HCT116 (cell line): ENCODE measurements around the gene AGBL1. TPM values are rescaled to one million over a fixed set of nuclear protein-coding genes. Genes with fewer than 3 reads are reported as not detected.

ENCODE experiments used
- ATAC-seq: fragments of 200-7000 bp; cut with Tn5 transposase; 2 replicates; pipeline ENCODE4 v1.9.1; 2020; ENCODE audit warnings: mild to moderate bottlenecking, moderate library complexity
- BruUV-seq: library from RNA; stranded (reverse); fragments of 400-500 nt; replicated peaks from 2 replicates; lab custom pipeline; 2021; lab: Mats Ljungman, UMichigan
- CTCF ChIA-PET: fragments of 300-600 bp; sonication (Branson Sonifier 250); formaldehyde crosslinking; loops from one replicate; lab custom pipeline; 2021; ENCODE audit warnings: antibody characterized with exemption; lab: Charles Lee
- POLR2A ChIA-PET: fragments of 300-600, 350-600 bp; sonication (Branson Sonifier 250); formaldehyde crosslinking; loops from one replicate; lab custom pipeline; 2021; ENCODE audit warnings: antibody characterized with exemption; lab: Charles Lee
- RAD21 ChIA-PET, 2 experiments: fragments of 300-600 bp; sonication (Branson Sonifier 250); formaldehyde crosslinking; loops; one replicate each; lab custom pipeline; 2023; ENCODE audit warnings: low total read pairs in 2 of 2; ENCODE audit not compliant: uncharacterized antibody in 2 of 2, unreplicated experiment in 2 of 2, low non-redundant PET in 1 of 2; lab: Charles Lee
- DNase-seq: peaks from one replicate; pipeline ENCODE4 v3.0.0-alpha.2; 2010; ENCODE audit warnings: low read depth, low spot score
- H2AFZ ChIP-seq: fragments of 200-600 bp; shearing (Covaris generic), sonication (generic); 2 replicates; pipeline ENCODE4 v1.6.1; 2017; ENCODE audit warnings: low read depth, mixed run types, mixed read lengths, antibody characterized with exemption, low read length; ENCODE audit not compliant: poor library complexity, severe bottlenecking
- H3K27ac ChIP-seq: 2 replicates; pipeline ENCODE4 v1.5.1; 2012; ENCODE audit warnings: low read depth, low read length
- H3K27me3 ChIP-seq: fragments of 200-600 bp; sonication (generic); 2 replicates; pipeline ENCODE4 v1.6.1; 2016; ENCODE audit warnings: mixed run types, low read length, mixed read lengths; ENCODE audit not compliant: insufficient read depth
- H3K36me3 ChIP-seq, 2 experiments: fragments of 200-500 bp in 1 of 2; fragments of 200-600 bp in 1 of 2; sonication (Bioruptor generic) in 1 of 2; sonication (generic) in 1 of 2; 2 replicates each; pipeline versions ENCODE4 v1.5.1 to v1.6.1; 2014 to 2016; ENCODE audit warnings: low read length in 2 of 2, inconsistent platforms in 1 of 2, mixed read lengths in 1 of 2, mixed run types in 1 of 2; ENCODE audit not compliant: insufficient read depth in 2 of 2, control insufficient read depth in 1 of 2
- H3K4me1 ChIP-seq, 2 experiments: fragments of 200-600 bp in 1 of 2; sonication (generic) in 1 of 2; 2 replicates each; pipeline versions ENCODE4 v1.5.1 to v1.6.1; 2012 to 2017; ENCODE audit warnings: low read length in 2 of 2, inconsistent platforms in 1 of 2, mild to moderate bottlenecking in 1 of 2, mixed read lengths in 1 of 2, mixed run types in 1 of 2, moderate library complexity in 1 of 2; ENCODE audit not compliant: insufficient read depth in 2 of 2, control insufficient read depth in 1 of 2
- H3K4me2 ChIP-seq: fragments of 200-600 bp; sonication (generic); 2 replicates; pipeline ENCODE4 v1.6.1; 2017; ENCODE audit warnings: mixed run types, low read length, mixed read lengths
- H3K4me3 ChIP-seq, 2 experiments: fragments of 200-600 bp in 1 of 2; sonication (generic) in 1 of 2; replicated peaks in 1 of 2; 2 replicates each; pipeline ENCODE4 v1.5.1; 2011 to 2016; ENCODE audit warnings: low read length in 2 of 2, control low read depth in 1 of 2, low read depth in 1 of 2, mild to moderate bottlenecking in 1 of 2, mixed read lengths in 1 of 2, mixed run types in 1 of 2
- H3K79me2 ChIP-seq: fragments of 200-600 bp; sonication (generic); 2 replicates; pipeline ENCODE4 v1.6.1; 2017; ENCODE audit warnings: mild to moderate bottlenecking, mixed run types, low read length, moderate library complexity, mixed read lengths; ENCODE audit not compliant: insufficient read depth
- H3K9ac ChIP-seq: fragments of 200-600 bp; sonication (generic); 2 replicates; pipeline ENCODE4 v1.6.1; 2016; ENCODE audit warnings: low read length, mixed read lengths
- H3K9me2 ChIP-seq: fragments of 200-600 bp; sonication (generic), shearing (Covaris generic); 2 replicates; pipeline ENCODE4 v1.6.1; 2017; ENCODE audit warnings: mixed run types, mild to moderate bottlenecking, moderate library complexity; ENCODE audit not compliant: insufficient read depth
- H3K9me3 ChIP-seq, 2 experiments: fragments of 200-500 bp in 1 of 2; fragments of 200-600 bp in 1 of 2; sonication (Bioruptor generic) in 1 of 2; sonication (generic) in 1 of 2; 2 replicates each; pipeline ENCODE4 v1.6.1; 2014 to 2017; ENCODE audit warnings: low read length in 2 of 2, mixed read lengths in 2 of 2, inconsistent platforms in 1 of 2, low read depth in 1 of 2, mild to moderate bottlenecking in 1 of 2, mixed run types in 1 of 2, moderate library complexity in 1 of 2; ENCODE audit not compliant: control insufficient read depth in 1 of 2, insufficient read depth in 1 of 2
- H4K20me1 ChIP-seq: fragments of 200-600 bp; sonication (generic), shearing (Covaris generic); 2 replicates; pipeline ENCODE4 v1.6.1; 2017; ENCODE audit warnings: mixed run types, mild to moderate bottlenecking, moderate library complexity; ENCODE audit not compliant: insufficient read depth
- CBX3 ChIP-seq: IDR thresholded peaks from 2 replicates; pipeline ENCODE4 v1.6.1; 2012; ENCODE audit warnings: low read depth
- CTCF ChIP-seq, 3 experiments: fragments of 200-600 bp in 1 of 3; sonication (generic) in 1 of 3; IDR thresholded peaks in 2 of 3; conservative IDR thresholded peaks in 1 of 3; 2 replicates each; pipeline ENCODE4 v1.5.1; 2012 to 2017; ENCODE audit warnings: low read depth in 2 of 3, low read length in 2 of 3, antibody characterized with exemption in 1 of 3, borderline replicate concordance in 1 of 3, control low read depth in 1 of 3, mild to moderate bottlenecking in 1 of 3, mixed read lengths in 1 of 3, mixed run types in 1 of 3, moderate library complexity in 1 of 3; ENCODE audit not compliant: insufficient read depth in 1 of 3
- ELF1 ChIP-seq: IDR thresholded peaks from 2 replicates; pipeline ENCODE4 v1.6.1; 2012; ENCODE audit warnings: low read depth, borderline replicate concordance
- EZH2 ChIP-seq: fragments of 200-600 bp; sonication (generic); IDR thresholded peaks from 2 replicates; pipeline ENCODE4 v1.6.1; 2017; ENCODE audit warnings: antibody characterized with exemption, mixed run types
- FOSL1 ChIP-seq: IDR thresholded peaks from 2 replicates; pipeline ENCODE4 v1.6.1; 2012; ENCODE audit warnings: low read depth
- JUND ChIP-seq: IDR thresholded peaks from 2 replicates; pipeline ENCODE4 v1.6.1; 2012
- RAD21 ChIP-seq: IDR thresholded peaks from 2 replicates; pipeline ENCODE4 v1.6.1; 2012; ENCODE audit warnings: low read depth, mild to moderate bottlenecking
- REST ChIP-seq: IDR thresholded peaks from 2 replicates; pipeline ENCODE4 v1.6.1; 2012; ENCODE audit warnings: low read depth
- SIN3A ChIP-seq: IDR thresholded peaks from 2 replicates; pipeline ENCODE4 v1.6.1; 2012; ENCODE audit warnings: low read depth
- TCF7L2 ChIP-seq: IDR thresholded peaks from 2 replicates; pipeline ENCODE4 v1.7.0; 2011; ENCODE audit warnings: borderline replicate concordance, inconsistent platforms; ENCODE audit not compliant: insufficient read depth, insufficient read length; ENCODE audit errors: extremely low read depth
- ZFX ChIP-seq: fragments of 450-650 bp; IDR thresholded peaks from 2 replicates; pipeline ENCODE4 v1.6.1; 2017
- ZNF274 ChIP-seq: fragments of 200-500 bp; sonication (Bioruptor generic); IDR thresholded peaks from 2 replicates; pipeline ENCODE4 v1.6.1; 2014; ENCODE audit warnings: mild to moderate bottlenecking, low read depth, low read length, inconsistent platforms
- intact Hi-C: fragments of 100-400 bp; cut with micrococcal nuclease; formaldehyde crosslinking; loops from 2 replicates; pipeline ENCODE4 v1.10.0; 2022
- total RNA-seq: library from RNA; stranded (reverse); gene quantifications from one replicate; pipeline ENCODE4 v1.2.1, GENCODE V29; 2021; ENCODE audit not compliant: unreplicated experiment

AGBL1 gene
- total RNA-seq, 1 experiment from 2014 or later: not detected

GRCh38 chr15:86834115-86834863 lies 754.6 kb downstream of the AGBL1 start:
- POLR2A ChIA-PET: no interaction called here
- no peaks in the 10 kb centered on the region for H3K36me3 ChIP-seq
- no peak overlapping the region for H3K9ac ChIP-seq
- ATAC-seq (no peak), DNase-seq (no peak)
- CTCF ChIA-PET: no interaction called here
- H3K4me1 ChIP-seq: no peaks in the 10 kb centered on the region
- no TSS peak for BruUV-seq
- TF ChIP-seq RAD21: no peak
- no peaks in the 10 kb centered on the region for H3K9me2 ChIP-seq
- H4K20me1 ChIP-seq: no peaks in the 10 kb centered on the region
- no peak overlapping the region for H3K4me2 ChIP-seq
- H3K79me2 ChIP-seq: no peaks in the 10 kb centered on the region
- no peak overlapping the region for H3K27ac ChIP-seq
- intact Hi-C loops: no loop called here
- H3K9me3 ChIP-seq: peaks cover 8 to 24% of the 10 kb centered on the region in 2 experiments; a peak in 2 of 4 replicates
- H3K4me3 ChIP-seq: no peak overlapping the region
- RAD21 ChIA-PET: no interaction called here
- no peaks in the 10 kb centered on the region for H3K27me3 ChIP-seq
- no peak overlapping the region for H2AFZ ChIP-seq

GRCh38 chr15:86837294-86838061 lies 757.8 kb downstream of the AGBL1 start:
- H3K4me3 ChIP-seq: no peak overlapping the region
- H3K36me3 ChIP-seq: no peaks in the 10 kb centered on the region
- no peak overlapping the region for H2AFZ ChIP-seq
- no peaks in the 10 kb centered on the region for H3K9me2 ChIP-seq
- no peaks in the 10 kb centered on the region for H3K79me2 ChIP-seq
- no peak for TF ChIP-seq ELF1
- no peak for TF ChIP-seq FOSL1
- no peak for TF ChIP-seq CBX3
- no peak for TF ChIP-seq SIN3A
- no peak for TF ChIP-seq REST
- no peak for TF ChIP-seq ZNF274
- no peak for TF ChIP-seq JUND
- TF ChIP-seq ZFX: no peak
- TF ChIP-seq TCF7L2: no peak
- TF ChIP-seq CTCF (IDR thresholded peaks at IDR 0.05 in 2 of 3, conservative IDR thresholded peaks at IDR 0.05 in 1 of 3; ENCODE audit: borderline replicate concordance in 1 of 3, insufficient read depth in 1 of 3, low read depth in 2 of 3, low read length in 2 of 3): no peak
- TF ChIP-seq EZH2: no peak
- H3K27ac ChIP-seq: no peak overlapping the region
- H3K27me3 ChIP-seq: no peaks in the 10 kb centered on the region
- H3K9ac ChIP-seq: no peak overlapping the region
- BruUV-seq: no TSS peak
- ChIA-PET RAD21 (no interaction called here), POLR2A (no interaction called here), CTCF (no interaction called here)
- no peaks in the 10 kb centered on the region for H4K20me1 ChIP-seq
- peaks cover 13 to 30% of the 10 kb centered on the region in 2 experiments; a peak in 2 of 4 replicates for H3K9me3 ChIP-seq
- H3K4me2 ChIP-seq: no peak overlapping the region
- intact Hi-C loops: no loop called here
- no peaks in the 10 kb centered on the region for H3K4me1 ChIP-seq
- no peak for ATAC-seq
- DNase-seq: no peak
